K562 (cell line): ENCODE measurements around the gene SULT2B1. TPM values are rescaled to one million over a fixed set of nuclear protein-coding genes. Genes with fewer than 3 reads are reported as not detected.
A peak's percentile ranks its signal among the peaks of the same experiment; 100 is the strongest.

Experiments
- BCOR ChIP-seq: fragments of 450-650 bp; IDR thresholded peaks from 2 replicates; pipeline ENCODE4 v1.6.1; 2016
- BRD4 ChIP-seq: fragments of 200-600 bp; sonication (generic); IDR thresholded peaks from 2 replicates; pipeline ENCODE4 v1.6.1; 2017; ENCODE audit warnings: inconsistent platforms
- BRD9 ChIP-seq: fragments of 450-650 bp; IDR thresholded peaks from 2 replicates; pipeline ENCODE4 v1.6.1; 2018; ENCODE audit warnings: low read depth; ENCODE audit not compliant: partially characterized antibody
- CHD4 ChIP-seq: fragments of 200-600 bp; sonication (generic); IDR thresholded peaks from 3 replicates; pipeline ENCODE4 v1.6.1; 2012; ENCODE audit warnings: low read depth, mild to moderate bottlenecking, mixed read lengths, low read length, inconsistent platforms; ENCODE audit not compliant: insufficient read depth, insufficient replicate concordance, poor library complexity, severe bottlenecking
- MCM3 ChIP-seq: fragments of 450-650 bp; IDR thresholded peaks from 2 replicates; pipeline ENCODE4 v1.6.1; 2016
- MTF1 ChIP-seq: fragments of 250-450 bp; sonication (Bioruptor Pico); IDR thresholded peaks from 2 replicates; pipeline ENCODE4 v1.9.0; 2021; ENCODE audit warnings: moderate library complexity, mild to moderate bottlenecking, inconsistent platforms, borderline replicate concordance
- NCOA4 ChIP-seq: fragments of 450-650 bp; IDR thresholded peaks from 2 replicates; pipeline ENCODE4 v1.6.1; 2018; ENCODE audit warnings: mild to moderate bottlenecking; ENCODE audit not compliant: partially characterized antibody
- NCOA6 ChIP-seq: fragments of 450-650 bp; IDR thresholded peaks from 2 replicates; pipeline ENCODE4 v1.6.1; 2017; ENCODE audit warnings: mild to moderate bottlenecking
- PCBP2 ChIP-seq: fragments of 200-400 bp; formaldehyde crosslinking; IDR thresholded peaks from 2 replicates; pipeline ENCODE4 v1.6.1; 2018; ENCODE audit warnings: low read length, low read depth, mild to moderate bottlenecking, moderate library complexity; ENCODE audit not compliant: poor library complexity, severe bottlenecking
- RBM25 ChIP-seq: fragments of 200-400 bp; formaldehyde crosslinking; IDR thresholded peaks from 2 replicates; pipeline ENCODE4 v1.6.1; 2018; ENCODE audit warnings: low read length, low read depth, moderate library complexity; ENCODE audit not compliant: severe bottlenecking
- RFX7 ChIP-seq: fragments of 250-450 bp; sonication (Bioruptor Pico); IDR thresholded peaks from 2 replicates; pipeline ENCODE4 v1.5.1; 2021; ENCODE audit warnings: mild to moderate bottlenecking
- RNF2 ChIP-seq: sonication (generic); IDR thresholded peaks from 2 replicates; pipeline ENCODE4 v1.6.1; 2016
- SNIP1 ChIP-seq: fragments of 450-650 bp; IDR thresholded peaks from 2 replicates; pipeline ENCODE4 v1.7.1; 2017; ENCODE audit warnings: low read depth, mild to moderate bottlenecking
- ZNF23 ChIP-seq: fragments of 250-450 bp; sonication (Bioruptor Pico); IDR thresholded peaks from 2 replicates; pipeline ENCODE4 v1.4.0; 2020; ENCODE audit warnings: mild to moderate bottlenecking
- polyA plus RNA-seq, 8 experiments: library from polyadenylated mRNA; depleted of rRNA in 4 of 8; stranded (reverse) in 5 of 8; unstranded in 3 of 8; fragments of >200 nt; fragmentation: Nextera tagmentation in 2 of 8; fragmentation: Illumina TruSeq in 1 of 8; extraction: Ambion mirVana in 2 of 8; extraction: Trizol in 1 of 8; gene quantifications; 2 replicates each; pipeline versions ENCODE4 v1.2.1 to v1.2.3, GENCODE V29; 2011 to 2014; ENCODE audit warnings: inconsistent platforms in 1 of 8, missing spikeins in 1 of 8
- total RNA-seq, 7 experiments: library from RNA; depleted of rRNA in 6 of 7; stranded (reverse); fragments of >200 nt in 6 of 7; fragmentation: Illumina TruSeq in 2 of 7; extraction: Trizol in 2 of 7; gene quantifications; 2 replicates each; pipeline versions ENCODE4 v1.2.1 to v1.2.3, GENCODE V29; 2011 to 2021; ENCODE audit warnings: low replicate concordance in 1 of 7
- TF ChIP-seq, protein P1 (sequence below): fragments of 200-800 bp; sonication (Bioruptor generic); IDR thresholded peaks from 2 replicates; pipeline ENCODE4 v1.6.1; 2016; ENCODE audit warnings: missing genetic modification characterization, missing compliant biosample characterization
- TF ChIP-seq, protein P2 (sequence below): IDR thresholded peaks from 2 replicates; pipeline ENCODE4 v1.6.1; 2014; ENCODE audit warnings: antibody characterized with exemption
- TF ChIP-seq, protein P3 (sequence below): fragments of 450-650 bp; conservative IDR thresholded peaks from 2 replicates; pipeline ENCODE4 v1.6.1; 2016; ENCODE audit warnings: missing genetic modification characterization, low read depth, mild to moderate bottlenecking, control low read depth, missing compliant biosample characterization
- TF ChIP-seq, protein P4 (sequence below): sonication (generic); formaldehyde crosslinking; IDR thresholded peaks from 2 replicates; pipeline ENCODE4 v1.4.0; 2020; ENCODE audit warnings: mild to moderate bottlenecking, missing genetic modification reagents

The SULT2B1 gene
- total and polyA plus RNA-seq, 9 of the 15 experiments (the other 6 are each of a cell fraction or from before 2014, with no cell fraction given): 0.09 to 0.62 (median 0.22) TPM; not detected in 2

DNA sequence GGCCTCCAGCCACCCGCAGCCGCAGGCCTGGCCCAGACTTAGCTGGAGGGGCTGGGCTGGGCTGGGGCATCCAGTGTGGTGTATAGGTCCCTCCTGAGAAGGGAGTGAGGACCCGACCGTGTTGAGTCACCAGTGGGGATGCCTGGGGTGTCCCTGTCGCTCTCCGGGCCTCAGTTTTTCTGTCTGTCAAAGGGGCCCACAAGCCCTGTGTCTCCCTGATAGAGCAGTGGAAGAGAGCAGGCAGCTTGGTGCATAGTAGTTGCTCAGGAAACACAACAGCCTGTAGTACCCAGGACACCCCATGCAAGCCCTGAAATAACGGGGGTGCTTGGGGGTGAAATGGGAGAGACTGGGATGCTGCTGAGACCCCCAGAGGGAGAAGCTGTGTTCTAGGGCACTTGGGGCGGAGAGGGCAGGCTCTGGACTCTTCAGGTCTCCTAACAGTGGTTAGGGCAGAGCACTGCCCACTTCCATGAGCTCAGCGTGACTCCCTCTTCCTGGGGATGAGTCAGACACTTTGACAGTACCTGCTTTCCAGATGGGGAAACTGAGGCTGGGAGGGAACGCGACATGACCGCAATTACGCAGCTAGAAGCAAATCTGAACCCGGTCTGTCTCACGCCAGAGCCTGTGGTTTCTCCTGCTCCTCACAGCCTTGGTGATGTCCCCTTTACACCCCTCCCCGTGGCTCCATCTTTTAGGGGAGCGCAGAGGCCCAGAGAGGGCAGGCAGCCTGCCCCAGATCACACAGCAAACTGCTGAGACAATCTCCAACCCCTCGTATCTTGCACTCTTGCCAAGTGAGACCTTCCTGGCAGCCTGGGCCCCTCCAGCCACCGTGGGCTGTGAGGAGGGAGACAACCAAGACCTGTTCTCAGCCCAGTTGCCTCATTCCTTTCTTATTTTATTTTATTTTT lies 692 bp downstream of the SULT2B1 start (continued):
- TF ChIP-seq, protein P1, sequence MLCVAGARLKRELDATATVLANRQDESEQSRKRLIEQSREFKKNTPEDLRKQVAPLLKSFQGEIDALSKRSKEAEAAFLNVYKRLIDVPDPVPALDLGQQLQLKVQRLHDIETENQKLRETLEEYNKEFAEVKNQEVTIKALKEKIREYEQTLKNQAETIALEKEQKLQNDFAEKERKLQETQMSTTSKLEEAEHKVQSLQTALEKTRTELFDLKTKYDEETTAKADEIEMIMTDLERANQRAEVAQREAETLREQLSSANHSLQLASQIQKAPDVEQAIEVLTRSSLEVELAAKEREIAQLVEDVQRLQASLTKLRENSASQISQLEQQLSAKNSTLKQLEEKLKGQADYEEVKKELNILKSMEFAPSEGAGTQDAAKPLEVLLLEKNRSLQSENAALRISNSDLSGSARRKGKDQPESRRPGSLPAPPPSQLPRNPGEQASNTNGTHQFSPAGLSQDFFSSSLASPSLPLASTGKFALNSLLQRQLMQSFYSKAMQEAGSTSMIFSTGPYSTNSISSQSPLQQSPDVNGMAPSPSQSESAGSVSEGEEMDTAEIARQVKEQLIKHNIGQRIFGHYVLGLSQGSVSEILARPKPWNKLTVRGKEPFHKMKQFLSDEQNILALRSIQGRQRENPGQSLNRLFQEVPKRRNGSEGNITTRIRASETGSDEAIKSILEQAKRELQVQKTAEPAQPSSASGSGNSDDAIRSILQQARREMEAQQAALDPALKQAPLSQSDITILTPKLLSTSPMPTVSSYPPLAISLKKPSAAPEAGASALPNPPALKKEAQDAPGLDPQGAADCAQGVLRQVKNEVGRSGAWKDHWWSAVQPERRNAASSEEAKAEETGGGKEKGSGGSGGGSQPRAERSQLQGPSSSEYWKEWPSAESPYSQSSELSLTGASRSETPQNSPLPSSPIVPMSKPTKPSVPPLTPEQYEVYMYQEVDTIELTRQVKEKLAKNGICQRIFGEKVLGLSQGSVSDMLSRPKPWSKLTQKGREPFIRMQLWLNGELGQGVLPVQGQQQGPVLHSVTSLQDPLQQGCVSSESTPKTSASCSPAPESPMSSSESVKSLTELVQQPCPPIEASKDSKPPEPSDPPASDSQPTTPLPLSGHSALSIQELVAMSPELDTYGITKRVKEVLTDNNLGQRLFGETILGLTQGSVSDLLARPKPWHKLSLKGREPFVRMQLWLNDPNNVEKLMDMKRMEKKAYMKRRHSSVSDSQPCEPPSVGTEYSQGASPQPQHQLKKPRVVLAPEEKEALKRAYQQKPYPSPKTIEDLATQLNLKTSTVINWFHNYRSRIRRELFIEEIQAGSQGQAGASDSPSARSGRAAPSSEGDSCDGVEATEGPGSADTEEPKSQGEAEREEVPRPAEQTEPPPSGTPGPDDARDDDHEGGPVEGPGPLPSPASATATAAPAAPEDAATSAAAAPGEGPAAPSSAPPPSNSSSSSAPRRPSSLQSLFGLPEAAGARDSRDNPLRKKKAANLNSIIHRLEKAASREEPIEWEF: no peak
- TF ChIP-seq, protein P2, sequence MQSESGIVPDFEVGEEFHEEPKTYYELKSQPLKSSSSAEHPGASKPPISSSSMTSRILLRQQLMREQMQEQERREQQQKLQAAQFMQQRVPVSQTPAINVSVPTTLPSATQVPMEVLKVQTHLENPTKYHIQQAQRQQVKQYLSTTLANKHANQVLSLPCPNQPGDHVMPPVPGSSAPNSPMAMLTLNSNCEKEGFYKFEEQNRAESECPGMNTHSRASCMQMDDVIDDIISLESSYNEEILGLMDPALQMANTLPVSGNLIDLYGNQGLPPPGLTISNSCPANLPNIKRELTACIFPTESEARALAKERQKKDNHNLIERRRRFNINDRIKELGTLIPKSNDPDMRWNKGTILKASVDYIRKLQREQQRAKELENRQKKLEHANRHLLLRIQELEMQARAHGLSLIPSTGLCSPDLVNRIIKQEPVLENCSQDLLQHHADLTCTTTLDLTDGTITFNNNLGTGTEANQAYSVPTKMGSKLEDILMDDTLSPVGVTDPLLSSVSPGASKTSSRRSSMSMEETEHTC: no peak
- TF ChIP-seq BRD4 (no peak), PCBP2 (no peak), RNF2 (no peak), MTF1 (CRISPR knock-in tag) (no peak), RFX7 (CRISPR knock-in tag) (no peak), CHD4 (no peak), BCOR (peak; percentile 65), NCOA6 (no peak), MCM3 (no peak), NCOA4 (no peak), RBM25 (peak; percentile 66), ZNF23 (CRISPR knock-in tag) (no peak), SNIP1 (no peak), BRD9 (no peak)
- TF ChIP-seq, protein P3, sequence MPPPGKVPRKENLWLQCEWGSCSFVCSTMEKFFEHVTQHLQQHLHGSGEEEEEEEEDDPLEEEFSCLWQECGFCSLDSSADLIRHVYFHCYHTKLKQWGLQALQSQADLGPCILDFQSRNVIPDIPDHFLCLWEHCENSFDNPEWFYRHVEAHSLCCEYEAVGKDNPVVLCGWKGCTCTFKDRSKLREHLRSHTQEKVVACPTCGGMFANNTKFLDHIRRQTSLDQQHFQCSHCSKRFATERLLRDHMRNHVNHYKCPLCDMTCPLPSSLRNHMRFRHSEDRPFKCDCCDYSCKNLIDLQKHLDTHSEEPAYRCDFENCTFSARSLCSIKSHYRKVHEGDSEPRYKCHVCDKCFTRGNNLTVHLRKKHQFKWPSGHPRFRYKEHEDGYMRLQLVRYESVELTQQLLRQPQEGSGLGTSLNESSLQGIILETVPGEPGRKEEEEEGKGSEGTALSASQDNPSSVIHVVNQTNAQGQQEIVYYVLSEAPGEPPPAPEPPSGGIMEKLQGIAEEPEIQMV (tag): no peak
- TF ChIP-seq, protein P4, sequence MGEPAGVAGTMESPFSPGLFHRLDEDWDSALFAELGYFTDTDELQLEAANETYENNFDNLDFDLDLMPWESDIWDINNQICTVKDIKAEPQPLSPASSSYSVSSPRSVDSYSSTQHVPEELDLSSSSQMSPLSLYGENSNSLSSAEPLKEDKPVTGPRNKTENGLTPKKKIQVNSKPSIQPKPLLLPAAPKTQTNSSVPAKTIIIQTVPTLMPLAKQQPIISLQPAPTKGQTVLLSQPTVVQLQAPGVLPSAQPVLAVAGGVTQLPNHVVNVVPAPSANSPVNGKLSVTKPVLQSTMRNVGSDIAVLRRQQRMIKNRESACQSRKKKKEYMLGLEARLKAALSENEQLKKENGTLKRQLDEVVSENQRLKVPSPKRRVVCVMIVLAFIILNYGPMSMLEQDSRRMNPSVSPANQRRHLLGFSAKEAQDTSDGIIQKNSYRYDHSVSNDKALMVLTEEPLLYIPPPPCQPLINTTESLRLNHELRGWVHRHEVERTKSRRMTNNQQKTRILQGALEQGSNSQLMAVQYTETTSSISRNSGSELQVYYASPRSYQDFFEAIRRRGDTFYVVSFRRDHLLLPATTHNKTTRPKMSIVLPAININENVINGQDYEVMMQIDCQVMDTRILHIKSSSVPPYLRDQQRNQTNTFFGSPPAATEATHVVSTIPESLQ (CRISPR knock-in tag): no peak
